Glomerular visceral epithelial cell (primary cell): Measurements from ENCODE around the gene IL17RD.

Source experiments
- DNase-seq: peaks from one replicate; pipeline ENCODE4 v3.0.0-alpha.2; 2016; ENCODE audit errors: extremely low spot score

The IL17RD gene

DNA sequence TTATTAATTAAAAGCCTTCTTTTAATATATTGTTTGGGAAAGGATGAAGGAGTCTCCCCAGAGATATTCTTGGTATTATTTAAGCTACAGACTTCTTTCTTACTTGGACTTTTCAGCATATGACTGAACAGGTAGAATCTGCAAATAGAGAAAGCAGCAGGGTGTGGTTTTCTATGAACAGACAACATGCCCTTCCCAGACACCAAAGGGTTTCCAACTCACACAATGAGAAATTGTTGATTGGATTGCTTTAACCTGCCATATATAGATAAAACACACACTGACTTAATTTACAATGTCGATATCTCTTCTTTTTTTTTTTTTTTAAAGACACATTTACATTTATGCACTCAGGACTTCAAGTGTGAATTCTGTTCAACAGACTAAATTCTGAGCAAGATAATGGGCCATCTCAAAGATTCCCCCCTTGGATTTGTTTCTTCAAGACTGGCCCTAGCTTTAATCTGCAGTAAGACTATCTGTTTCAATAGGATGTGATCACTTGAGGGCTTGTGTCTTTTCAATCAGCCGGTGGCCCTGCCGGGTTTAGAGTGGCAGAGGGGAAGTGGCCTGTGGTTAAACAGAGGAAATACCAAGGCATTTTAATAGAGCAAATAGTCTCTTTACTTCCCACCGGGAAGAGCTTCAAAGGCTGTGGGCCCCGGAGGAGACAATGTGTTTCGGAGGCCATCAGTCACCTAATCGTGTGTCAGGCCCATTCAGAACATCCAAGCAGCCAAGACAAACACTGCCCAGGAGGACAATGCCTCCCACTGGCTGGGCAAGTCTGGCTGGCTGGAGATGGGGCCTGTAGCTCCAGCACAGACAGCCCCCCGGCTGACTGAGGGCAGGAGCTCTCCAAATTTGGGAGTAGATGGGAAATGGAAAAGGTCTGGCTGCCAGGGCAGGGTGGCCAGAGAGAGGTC lies 6.1 kb downstream of the IL17RD start:
- DNase-seq = no peak

- no peak for DNase-seq
Measured at GRCh38 chr3:57158325-57158724, 6.8 kb downstream of the IL17RD start.

DNA sequence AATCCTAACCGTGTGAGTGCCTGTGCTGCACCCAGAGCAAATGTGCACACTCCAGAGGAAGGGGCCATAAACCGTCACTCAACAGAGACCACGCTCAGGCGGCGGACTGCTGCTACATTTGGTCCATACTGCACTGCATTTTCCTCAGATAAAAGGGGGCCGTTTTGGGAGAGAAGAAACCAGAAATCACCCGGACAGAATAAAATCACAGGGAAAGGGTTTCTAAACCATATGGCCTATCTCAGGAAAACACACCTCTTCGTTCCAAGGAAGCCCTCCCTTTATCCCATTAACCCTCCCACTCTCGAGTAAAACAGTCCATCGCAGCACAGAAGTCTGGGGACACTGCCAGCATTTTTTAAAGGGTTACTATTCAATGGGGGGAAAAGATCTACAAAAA lies 7.6 kb downstream of the IL17RD start:
- DNase-seq = no peak

DNA sequence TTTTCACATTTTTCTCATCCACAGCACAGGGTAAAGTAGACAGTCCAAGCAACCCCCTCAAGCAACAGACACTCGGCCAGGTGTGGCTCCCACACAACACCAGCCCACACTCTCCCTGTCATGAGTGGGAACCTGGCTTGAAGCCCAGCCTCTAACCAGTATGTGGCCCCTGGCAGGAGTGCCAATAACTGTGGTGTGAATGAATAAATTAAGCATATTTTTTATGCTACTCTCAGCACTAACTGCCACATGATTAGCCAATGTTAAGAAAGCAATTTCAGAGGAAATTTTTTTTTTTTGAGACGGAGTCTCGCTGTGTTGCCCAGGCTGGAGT lies 9.9 kb downstream of the IL17RD start:
- no peak for DNase-seq

DNA sequence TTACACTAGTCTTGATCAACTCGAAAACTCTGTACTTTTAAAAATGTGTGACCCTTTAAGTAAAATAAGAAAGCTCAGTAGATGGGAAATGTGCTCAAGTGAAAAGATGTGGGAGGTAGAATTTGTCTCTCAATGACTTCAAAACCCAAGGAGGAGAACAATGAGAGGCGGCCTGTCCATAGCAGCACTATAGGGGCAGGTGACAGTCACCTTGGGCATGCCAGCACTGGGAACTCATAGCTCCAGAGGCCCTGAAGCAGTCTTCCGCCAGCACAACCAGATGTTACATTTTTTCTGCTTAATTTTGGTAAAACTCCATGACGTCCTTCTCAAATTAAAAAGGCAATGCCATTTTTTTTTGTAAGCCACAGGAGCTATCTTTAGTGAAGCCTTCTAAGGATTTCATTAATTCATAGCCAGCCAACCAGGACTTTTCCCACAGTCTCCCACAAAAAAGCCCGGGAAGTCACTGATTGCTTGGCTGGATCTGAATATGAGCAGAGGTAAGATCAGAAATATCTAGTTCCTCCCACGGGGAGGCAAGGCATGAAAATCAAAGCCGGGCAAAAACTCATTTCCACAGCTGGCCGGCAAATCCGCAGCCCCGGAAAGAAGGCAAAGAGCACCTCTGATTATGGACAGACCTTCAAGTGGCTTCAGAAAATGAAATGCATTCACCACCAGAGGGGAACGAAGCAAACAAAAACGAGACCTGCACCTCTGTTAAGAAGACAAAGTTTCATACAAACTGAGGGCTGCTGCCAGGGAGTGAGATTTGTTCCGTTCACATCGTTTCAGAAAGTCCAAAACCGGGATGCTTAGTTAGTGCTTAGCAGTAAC lies 10.5 kb downstream of the IL17RD start:
- no peak for DNase-seq

DNA sequence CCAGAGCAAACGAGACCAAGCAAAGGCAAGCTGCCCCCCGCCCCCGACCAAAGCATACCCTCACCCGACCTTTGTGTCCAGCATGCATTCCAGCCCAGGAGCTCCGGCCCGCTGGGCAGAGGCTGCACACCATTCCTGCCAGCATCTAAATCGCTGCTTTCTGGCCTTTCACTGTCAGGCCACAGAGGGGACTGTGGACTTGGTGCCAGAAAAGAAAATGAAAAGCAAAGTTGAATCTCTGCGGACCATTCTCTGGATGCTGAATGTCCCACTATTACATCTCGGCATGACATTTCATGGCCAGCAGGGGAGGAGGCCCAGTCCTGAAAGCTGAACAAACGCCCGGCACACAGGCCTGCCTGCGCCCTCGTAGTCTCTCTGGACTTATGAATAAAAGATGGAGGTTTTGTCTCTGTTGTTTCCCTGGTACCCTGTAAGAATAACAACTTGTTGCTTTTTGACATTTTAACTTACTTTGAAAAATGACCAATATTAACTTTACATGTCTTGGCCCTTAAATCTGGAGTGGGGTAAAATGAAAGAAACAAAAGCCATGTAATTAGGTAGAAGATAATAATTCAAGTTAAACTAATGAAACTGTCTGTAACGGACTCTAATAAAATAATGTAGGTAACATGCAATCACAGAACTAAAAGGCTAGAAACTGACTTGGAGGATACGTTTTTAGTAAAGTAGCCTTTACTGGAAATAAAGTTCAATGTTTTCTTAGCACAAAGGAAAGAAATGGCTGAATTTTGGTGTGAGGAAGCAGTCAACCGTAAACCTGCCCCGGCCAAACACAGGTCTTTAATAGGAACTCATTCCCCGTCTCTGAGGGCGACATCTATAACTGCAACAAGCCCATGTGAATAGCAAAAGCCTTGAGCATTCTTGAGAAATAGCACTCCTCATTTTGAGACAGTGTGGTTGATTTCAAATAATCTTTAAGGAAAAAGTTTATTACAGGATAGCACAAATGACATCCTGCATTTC lies 12.7 kb downstream of the IL17RD start:
- DNase-seq = no peak

DNA sequence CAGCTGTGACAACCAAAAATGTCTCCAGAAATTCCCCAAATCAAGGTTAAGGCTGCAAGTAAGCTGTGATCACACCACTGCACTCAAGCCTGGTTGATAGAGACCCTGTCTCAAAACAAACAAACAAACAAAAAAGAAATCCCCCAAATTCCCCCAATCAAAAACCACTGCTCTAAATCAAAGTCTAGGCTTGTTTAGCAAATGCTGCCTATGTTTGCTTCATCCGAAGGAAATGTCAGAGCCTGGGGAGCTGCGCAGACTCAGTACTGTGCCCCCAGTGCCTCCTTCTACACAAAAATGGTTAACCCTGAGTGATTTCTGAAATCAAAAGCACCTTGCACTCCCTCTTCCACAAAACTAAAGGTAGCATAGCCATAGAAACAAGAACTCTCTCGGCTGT lies 13.4 kb downstream of the IL17RD start:
- DNase-seq = no peak

DNA sequence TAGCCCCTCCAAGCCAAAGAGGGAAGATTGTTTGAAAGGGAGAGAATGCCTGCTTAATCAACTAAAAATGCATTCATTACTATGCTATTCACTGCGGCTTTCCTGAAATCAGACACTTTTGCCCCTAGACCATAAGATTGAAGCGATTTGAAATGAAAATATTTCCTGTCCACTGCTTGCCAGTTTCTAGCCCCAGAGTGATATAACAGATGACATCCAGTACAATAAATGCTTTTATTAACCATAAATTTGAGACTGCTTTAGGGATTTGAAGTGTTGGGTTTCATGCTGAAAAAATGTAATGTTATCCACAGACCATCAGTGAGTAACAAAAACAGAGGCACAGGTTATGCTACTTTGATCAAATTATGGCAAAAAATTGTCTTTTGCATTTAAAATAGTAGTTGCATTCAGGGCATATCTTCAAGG lies 14.1 kb downstream of the IL17RD start:
- DNase-seq = no peak

DNA sequence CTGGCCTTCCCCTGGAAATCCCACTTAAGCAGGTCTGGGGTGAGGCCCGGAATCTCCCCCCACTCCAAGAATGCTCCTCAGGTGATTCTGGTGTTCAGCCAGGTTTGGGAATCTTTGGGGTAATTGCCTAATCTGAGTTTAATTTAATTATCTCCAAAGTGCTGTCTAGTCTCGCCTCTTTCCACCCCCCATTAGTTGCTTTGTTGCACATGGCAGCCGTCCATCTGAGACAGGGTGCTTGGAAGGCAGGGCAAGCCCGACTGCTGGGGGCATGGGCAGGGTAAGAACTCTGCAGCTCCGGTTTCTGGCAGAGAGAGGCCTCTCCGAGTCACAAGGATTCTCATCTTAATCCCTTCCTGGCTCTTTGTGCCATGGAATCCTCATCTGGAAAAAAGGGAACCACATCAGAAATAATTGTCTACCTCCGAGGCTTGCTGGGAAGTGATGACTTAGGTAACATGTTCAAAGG lies 15.0 kb downstream of the IL17RD start:
- DNase-seq = no peak

DNA sequence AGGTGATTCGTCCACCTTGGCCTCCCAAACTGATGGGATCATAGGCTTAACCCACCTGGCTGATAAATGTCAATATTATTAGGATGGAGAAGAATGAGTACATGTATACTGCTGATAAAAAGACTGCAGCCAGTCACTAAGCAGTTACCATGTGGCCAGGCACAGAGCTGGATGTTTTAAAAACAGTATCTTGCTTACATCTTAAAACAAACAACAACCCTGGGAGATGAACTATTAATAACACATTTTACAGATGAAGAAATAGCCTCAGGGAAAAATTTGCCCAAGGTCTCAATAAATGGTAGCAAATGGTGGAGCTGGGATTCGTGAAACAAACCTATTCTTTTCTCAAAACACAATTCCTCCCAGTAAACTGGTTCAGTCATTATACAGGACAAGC lies 18.1 kb downstream of the IL17RD start:
- DNase-seq = no peak

GRCh38 chr3:57145852-57146251 lies 19.3 kb downstream of the IL17RD start:
- DNase-seq = no peak

GRCh38 chr3:57144952-57145351 lies 20.2 kb downstream of the IL17RD start:
- no peak for DNase-seq

DNA sequence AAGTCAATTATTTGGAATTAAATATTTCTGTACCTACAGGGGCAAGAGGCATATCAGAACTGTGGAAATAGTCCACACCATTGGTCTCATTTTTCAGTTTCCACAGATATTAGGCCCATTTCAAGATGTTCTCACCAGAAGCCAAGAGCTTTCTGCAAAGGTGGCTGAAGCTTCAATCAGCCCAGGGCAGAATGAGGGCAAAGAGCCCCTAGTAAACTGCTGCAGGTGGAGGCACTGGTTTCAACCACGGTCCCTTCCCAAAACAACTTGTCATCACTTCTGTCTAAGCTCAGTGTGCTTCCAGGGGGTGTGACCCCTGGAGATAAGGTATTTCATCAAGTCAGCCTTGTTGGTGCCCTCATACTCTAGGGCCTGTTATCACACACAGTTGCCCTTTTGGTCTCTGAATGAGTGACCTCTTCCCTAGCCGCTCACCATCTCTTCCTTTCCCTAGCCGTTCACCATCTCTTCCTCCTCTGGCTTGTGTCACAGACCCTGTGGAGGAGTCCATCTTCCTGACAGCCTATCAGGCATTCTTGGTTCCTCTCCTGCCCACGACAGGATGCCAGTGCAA lies 21.2 kb downstream of the IL17RD start:
- DNase-seq = no peak

DNA sequence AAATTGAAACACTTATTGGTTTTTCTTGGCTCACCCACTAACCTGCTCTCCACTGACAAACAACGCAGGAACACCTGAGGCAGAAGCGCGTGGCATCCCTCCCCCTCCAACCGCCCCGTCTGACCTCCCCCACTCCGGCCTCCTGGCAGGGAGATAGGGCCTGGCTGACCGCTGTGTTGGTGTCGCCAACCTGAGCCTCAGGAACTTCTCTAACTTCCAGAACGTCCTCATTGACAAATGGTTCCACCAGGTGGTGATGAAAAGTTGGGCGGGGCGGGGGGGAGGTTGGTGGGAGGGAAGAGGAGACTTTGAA lies 22.8 kb downstream of the IL17RD start:
- DNase-seq = no peak

GRCh38 chr3:57141719-57142410 lies 23.3 kb downstream of the IL17RD start:
- no peak for DNase-seq

GRCh38 chr3:57140894-57141293 lies 24.3 kb downstream of the IL17RD start:
- no peak for DNase-seq

GRCh38 chr3:57135964-57136719 lies 29.0 kb downstream of the IL17RD start:
- DNase-seq = no peak

DNA sequence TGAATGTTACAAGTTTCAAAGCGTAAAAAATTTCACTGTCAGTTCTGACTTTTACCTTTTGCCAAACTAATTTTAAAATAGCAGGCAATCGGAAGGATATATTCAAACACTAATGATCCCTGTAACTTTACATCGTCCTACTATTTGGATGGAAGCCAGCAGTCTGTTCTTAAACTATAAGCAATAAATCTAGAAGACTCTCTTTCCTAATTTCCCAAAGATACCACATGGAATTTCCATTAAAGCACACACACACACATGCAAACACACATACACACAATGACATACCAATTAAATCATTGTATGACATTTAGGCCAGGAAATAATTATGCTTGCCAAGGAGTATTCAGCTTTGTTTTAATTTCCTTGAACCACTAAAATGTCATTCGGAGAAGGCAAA lies 32.0 kb downstream of the IL17RD start:
- no peak for DNase-seq

GRCh38 chr3:57132674-57133073 lies 32.5 kb downstream of the IL17RD start:
- no peak for DNase-seq

GRCh38 chr3:57131210-57131588 lies 34.0 kb downstream of the IL17RD start:
- DNase-seq = no peak
